NCI-H446 (cell line): Measurements from ENCODE around the gene SLC10A7.
A peak's percentile ranks its signal among the peaks of the same experiment; 100 is the strongest.

Experiments
- DNase-seq, 2 experiments: peaks; one replicate each; lab custom pipeline; 2025; lab: John Stamatoyannopoulos, UW

Gene SLC10A7

GRCh38 chr4:146494143-146494542, 27.6 kb downstream of the SLC10A7 start:
- no peak for DNase-seq

DNA sequence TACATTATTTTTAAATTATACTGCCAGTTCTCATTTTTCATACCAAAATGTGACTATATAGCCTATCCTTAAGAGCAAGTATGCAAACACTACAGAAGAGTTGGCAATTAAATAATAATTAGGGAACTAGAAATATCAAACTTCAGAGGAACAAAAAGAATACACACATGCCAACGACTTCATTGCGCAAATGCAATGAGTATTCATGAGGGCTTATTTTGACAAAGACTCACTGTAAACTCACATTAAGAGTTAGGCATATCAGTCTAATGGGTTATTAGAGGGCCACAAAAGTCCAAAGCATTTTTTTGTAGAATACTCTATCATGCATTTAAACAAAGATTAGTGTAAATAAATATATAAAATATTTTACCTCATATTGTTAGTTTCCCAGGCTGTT, 31.6 kb downstream of the SLC10A7 start:
- DNase-seq = no peak

- no peak for DNase-seq
These were observed 33.1 kb downstream of the SLC10A7 start for GRCh38 chr4:146488495-146489174.

GRCh38 chr4:146486565-146486964, 35.2 kb downstream of the SLC10A7 start:
- no peak for DNase-seq

DNA sequence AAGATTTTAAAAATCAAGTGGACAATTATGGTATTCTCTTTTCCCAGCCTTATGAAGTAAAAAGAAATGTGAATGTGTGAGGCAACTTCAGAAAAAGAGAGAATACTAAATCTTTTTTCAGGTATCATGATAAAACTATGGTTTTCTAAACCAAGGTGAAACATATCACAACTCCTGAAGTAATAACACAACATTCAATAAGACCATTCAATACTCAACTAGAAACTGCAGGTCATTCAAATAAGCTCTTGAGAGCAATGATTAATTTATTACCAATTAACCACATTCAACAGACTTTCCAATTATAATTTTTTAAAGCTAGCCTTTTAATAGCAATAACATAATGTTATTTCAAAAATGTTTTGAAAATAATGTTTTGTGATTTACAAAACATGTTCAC, 35.8 kb downstream of the SLC10A7 start:
- no peak for DNase-seq

GRCh38 chr4:146482788-146483187, 39.0 kb downstream of the SLC10A7 start:
- no peak for DNase-seq

DNA sequence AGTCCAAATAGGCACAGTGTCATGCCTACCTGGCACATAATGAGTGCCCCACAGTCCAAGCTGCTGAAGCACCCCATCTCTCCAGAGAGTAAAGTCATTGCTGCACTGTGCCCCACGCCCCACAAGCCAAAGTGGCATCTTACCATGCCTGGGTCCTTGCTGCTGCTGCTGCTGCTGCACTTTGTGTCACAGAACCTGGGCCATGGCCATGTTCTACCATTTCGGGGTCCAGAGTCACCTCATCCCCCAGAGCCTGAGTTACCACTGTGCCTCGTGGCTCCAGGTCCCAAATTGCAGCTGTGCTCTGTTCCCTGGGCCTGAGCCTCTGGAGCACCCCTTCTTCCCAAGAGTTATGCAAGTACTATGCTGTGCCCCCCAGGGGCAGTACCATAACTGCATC, 40.5 kb downstream of the SLC10A7 start:
- DNase-seq = no peak

- DNase-seq = peak in 1 of 2 experiments; percentile 7
These were observed 43.7 kb downstream of the SLC10A7 start for GRCh38 chr4:146478009-146478408.

GRCh38 chr4:146477054-146477453, 44.7 kb downstream of the SLC10A7 start:
- no peak for DNase-seq

DNA sequence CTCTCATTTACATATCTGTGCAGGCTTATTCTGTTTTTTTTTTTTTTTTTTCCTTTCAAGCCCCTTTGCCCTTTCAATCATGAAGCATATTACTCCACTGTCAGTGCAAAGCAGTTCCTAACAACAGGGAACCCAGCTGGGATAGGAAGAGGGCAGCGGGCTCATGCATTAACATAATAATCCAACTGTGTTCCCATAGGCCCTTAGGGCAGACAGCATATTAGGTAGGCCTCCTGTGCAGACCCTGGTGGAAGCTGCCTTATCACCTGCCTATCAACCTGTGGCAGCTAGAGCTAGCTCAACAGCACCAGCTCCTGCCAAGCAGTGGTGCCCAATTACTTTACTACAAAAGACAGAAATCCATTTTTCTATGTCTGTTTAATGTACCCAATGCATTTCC, 49.3 kb downstream of the SLC10A7 start:
- DNase-seq = no peak

- DNase-seq = no peak
These were observed 51.1 kb downstream of the SLC10A7 start for GRCh38 chr4:146470604-146471003.

GRCh38 chr4:146469022-146469421, 52.7 kb downstream of the SLC10A7 start:
- no peak for DNase-seq

DNA sequence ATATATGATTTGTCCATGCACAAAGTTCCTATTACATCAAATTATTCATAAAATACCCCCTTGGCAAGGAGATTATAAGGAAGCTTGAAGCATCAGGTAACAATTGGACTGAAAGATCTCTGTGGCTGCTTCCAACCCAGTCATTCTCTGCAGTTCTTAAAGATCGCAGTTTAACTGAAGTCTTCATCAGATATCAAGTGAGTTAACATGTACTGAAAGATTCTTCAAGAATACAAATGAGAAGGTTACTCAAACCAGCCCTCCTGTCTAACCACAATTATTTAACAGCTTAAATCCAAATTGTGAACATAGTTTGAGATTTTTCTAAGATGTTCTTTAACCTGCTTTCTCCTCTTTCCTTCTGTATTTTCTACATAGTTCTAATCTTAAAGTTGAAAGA, 56.1 kb downstream of the SLC10A7 start:
- DNase-seq = no peak

DNA sequence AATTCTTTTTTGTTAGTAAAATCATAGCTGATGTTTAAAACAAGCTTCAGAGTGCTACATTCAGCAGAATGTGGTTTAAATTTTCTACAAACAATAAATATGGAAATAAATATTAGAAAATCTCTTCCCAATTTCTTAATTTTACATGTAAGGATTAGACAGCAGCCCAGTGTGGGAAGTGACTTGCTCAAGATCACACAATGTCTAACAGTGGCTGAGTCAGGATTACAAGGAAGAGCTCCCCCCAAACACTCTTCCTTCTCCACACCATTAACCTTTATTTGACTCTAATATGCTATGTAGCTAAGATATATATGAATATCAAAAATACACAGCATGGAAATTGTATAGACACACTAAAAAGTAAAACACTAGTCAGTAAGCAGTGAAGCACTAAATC, 59.5 kb downstream of the SLC10A7 start:
- no peak for DNase-seq

DNA sequence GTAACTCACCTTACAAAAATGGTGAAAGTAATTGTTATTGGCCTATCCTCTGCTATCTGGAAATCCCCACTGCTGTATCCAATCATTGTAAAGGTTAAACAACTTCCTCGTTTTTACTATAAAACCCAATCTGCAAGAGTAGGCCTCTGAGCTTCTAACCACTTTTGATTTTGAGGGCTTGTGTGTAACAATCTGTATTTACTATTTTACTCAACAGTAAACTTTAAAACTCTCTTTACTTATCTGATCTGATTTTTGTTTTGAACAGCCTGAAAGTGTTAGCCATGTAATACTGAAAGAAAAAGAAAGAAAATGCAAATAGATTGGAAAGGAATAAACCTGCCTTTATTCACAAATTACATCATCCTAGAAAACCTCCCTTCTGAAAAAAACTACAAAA, 63.1 kb downstream of the SLC10A7 start:
- DNase-seq = no peak

- DNase-seq = peak in 1 of 2 experiments; percentile 11
These were observed 65.1 kb downstream of the SLC10A7 start for GRCh38 chr4:146456681-146457080.

DNA sequence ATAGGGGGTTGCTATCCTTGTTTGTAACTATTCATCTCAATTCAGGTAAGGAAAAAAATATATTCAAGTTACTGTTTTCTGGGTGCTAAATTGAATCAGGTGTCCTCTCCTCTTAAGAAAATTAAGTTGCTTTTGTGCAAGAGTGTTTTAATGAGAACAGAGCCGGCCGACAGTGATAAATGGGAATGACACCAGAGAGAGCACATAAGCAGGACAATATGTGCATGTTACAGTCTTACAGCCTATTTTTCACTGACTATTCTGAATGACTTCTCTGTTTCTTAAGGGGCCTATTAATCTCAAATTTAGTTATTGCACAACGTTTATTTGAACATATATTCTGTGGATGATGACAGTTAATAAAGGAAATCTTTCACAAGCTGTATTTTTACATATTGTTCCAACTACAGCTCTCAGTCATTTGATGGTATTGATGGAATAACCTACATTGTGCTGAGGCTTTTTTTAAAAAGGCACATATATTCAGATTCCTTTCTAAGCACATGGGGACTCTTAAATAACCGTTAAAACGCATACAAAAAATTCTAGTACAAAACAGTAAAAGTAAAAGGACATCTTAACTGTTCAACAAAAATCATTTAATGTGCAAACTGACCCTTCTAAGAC, 68.4 kb downstream of the SLC10A7 start:
- no peak for DNase-seq

DNA sequence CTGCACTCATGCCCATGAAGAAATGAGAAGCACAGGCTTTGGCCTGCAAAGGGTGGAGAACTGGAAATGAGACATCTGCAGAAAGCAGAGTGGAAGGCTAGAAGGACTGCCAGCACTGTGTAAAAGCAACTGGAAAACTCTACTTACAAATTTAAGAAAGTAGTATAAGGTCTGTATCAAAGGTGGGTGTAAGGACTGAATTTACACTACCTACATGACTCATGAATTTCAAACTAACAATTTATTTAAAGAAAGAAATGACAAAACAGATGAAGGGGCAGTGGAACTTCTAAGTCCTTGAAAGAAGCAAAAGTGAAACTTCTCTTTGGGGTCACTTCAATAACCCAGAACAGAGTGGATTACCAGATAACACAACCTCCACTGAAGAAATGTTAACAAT, 71.2 kb downstream of the SLC10A7 start:
- DNase-seq = no peak

DNA sequence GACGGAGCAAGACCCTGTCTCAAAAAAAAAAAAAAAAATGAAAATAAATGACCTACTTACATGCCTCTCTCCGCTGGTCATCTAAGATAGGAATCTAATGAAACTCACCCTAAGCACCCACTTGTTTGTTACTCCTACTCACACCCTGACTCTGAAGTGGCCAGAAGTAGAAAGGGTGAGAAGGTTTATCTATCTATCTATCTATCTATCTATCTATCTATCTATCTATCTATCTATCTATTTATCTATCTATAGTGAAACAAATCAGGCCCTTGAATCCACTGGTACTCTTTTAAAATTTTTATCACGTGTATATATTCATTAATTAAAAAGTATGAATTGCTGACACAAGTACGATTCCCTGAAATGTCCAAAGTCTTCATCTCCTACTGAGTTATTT, 75.2 kb downstream of the SLC10A7 start:
- DNase-seq = no peak

GRCh38 chr4:146445198-146446150, 76.3 kb downstream of the SLC10A7 start:
- no peak for DNase-seq

DNA sequence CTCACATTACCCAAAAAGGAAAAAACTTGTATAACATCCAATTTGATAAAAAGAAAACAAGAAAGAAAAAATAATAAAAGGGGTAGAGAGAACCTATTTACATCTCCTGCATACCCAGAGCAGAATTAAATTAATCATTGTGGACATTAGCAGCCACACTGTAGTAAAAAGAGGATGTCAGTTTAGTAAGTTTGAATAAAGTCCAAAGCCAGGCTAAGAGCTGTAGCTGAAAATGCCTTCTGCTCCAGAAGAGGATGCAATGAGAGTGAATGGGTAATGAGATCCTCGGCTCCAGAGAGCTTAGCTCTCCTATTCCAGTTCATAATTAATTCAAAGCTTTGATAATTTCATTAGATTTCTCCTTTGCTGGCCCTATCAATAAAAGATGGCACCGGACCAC, 78.2 kb downstream of the SLC10A7 start:
- DNase-seq = no peak

GRCh38 chr4:146442801-146443200, 78.9 kb downstream of the SLC10A7 start:
- no peak for DNase-seq

GRCh38 chr4:146439999-146440398, 81.7 kb downstream of the SLC10A7 start:
- no peak for DNase-seq
